Ectodermal cell (in vitro differentiated cells): ENCODE results near the gene LSR.

Experiments used
- H3K27ac ChIP-seq: 2 replicates; pipeline ENCODE4 v1.7.0; 2013; ENCODE audit warnings: mild to moderate bottlenecking, low read depth, low read length; ENCODE audit not compliant: insufficient read depth, poor library complexity, severe bottlenecking
- H3K27me3 ChIP-seq: 2 replicates; pipeline ENCODE4 v1.7.0; 2013; ENCODE audit warnings: mild to moderate bottlenecking, low read length; ENCODE audit not compliant: insufficient read depth, control insufficient read depth, poor library complexity, severe bottlenecking
- H3K36me3 ChIP-seq: one replicate; pipeline ENCODE4 v1.7.0; 2013; ENCODE audit warnings: low read length; ENCODE audit not compliant: control insufficient read depth, insufficient read depth
- H3K4me1 ChIP-seq: one replicate; pipeline ENCODE4 v1.7.0; 2013; ENCODE audit warnings: low read length; ENCODE audit not compliant: control insufficient read depth, insufficient read depth
- H3K4me3 ChIP-seq: 2 replicates; pipeline ENCODE4 v1.7.0; 2013; ENCODE audit warnings: low read depth, low read length, control low read depth; ENCODE audit not compliant: insufficient read depth
- H3K9me3 ChIP-seq: 2 replicates; pipeline ENCODE4 v1.7.0; 2013; ENCODE audit warnings: mild to moderate bottlenecking, low read length, moderate library complexity; ENCODE audit not compliant: control insufficient read depth
- WGBS, 2 experiments: methylation state at CpG; one replicate each; pipeline ENCODE4 v1.1.7; 2013; ENCODE audit warnings: missing lambda C conversion rate in 2 of 2; 5-methylcytosine and 5-hydroxymethylcytosine counted together

The LSR gene

DNA sequence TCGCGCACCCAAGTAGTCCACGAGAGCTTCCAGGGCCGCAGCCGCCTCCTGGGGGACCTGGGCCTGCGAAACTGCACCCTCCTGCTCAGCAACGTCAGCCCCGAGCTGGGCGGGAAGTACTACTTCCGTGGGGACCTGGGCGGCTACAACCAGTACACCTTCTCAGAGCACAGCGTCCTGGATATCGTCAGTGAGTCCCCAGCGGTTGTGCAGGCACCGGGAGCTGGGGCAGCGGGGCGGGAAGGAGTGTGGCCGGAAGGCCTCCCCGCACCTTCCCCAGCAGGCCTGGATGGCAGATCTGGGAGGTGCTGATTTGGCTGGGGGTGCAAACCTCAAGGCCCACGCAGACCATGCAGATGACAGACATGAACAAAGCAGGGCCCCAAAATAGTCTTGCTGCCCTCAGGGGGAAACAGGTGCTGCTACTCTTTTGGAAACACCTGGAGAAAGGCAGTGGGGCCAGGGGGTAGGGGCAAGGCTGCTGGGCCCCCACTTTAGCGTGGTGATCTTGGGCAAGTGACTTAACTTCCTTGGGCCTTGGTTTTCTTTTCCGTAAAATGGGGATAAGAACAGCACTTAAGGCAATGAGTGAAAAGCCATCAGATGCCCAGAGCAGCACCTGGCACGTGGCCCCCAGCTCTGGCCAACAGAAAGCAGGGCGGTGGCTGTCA is 47.1 kb downstream of the LSR start:
- Histone ChIP-seq H3K4me3 (no peak overlapping the region), H3K9me3 (no peaks in the 10 kb centered on the region), H3K36me3 (no peaks in the 10 kb centered on the region), H3K27me3 (no peaks in the 10 kb centered on the region), H3K27ac (no peak overlapping the region), H3K4me1 (peaks cover 12% of the 10 kb centered on the region)
- 74% methylated on average over 24 of the region's 24 CpGs for WGBS, 2 experiments

DNA sequence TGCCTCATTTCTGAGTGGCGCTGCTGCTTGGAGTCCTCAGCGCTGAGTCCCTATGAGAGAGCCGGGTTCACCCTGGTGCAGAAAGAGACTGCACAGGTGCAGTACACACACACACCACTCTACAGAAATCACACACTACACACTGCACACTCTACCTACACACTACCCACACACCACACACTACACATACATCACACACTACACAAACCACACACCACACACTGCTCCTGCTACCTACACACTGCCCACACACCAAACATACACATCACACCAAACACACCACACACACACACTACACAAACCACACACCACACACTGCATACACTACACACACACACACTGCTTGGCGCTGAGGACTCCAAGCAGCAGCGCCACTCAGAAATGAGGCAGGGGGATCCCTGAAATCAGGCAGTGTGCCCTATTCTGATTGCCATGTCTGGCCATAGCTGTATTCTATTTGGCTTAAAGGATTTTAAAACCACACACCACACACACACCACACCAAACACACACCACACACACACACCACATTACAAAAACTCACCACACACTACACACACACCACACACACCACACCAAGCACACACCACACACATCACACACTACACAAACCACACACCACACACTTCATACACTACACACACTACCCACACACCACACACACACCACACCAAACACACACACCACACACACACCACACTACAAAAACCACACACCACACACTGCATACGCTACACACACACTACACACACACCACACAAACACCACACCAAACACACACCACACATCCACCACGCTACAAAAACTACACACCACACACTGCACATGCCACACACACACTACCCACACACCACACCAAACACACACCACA is 48.1 kb downstream of the LSR start:
- Histone ChIP-seq H3K4me3 (no peak overlapping the region), H3K27ac (no peak overlapping the region), H3K27me3 (no peaks in the 10 kb centered on the region), H3K9me3 (no peaks in the 10 kb centered on the region), H3K36me3 (no peaks in the 10 kb centered on the region), H3K4me1 (peaks cover 9% of the 10 kb centered on the region)
- 82 to 84% methylated on average over 7 of the region's 7 CpGs for WGBS, 2 experiments

DNA sequence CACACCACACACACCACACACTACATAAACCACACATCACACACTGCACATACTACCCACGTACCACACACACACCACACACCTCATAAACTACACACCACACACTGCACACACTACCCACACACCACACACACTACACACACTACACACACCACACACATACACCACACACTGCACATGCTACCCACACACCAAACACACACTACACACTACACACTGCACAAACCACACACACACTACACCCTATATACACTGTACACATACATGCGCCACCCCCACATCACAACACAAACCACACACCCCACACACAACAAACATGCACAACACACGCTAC is 48.7 kb downstream of the LSR start:
- no peak overlapping the region for H3K27ac ChIP-seq
- no peaks in the 10 kb centered on the region for H3K36me3 ChIP-seq
- peaks cover 9% of the 10 kb centered on the region for H3K4me1 ChIP-seq
- H3K9me3 ChIP-seq: no peaks in the 10 kb centered on the region
- H3K27me3 ChIP-seq: no peaks in the 10 kb centered on the region
- WGBS, 2 experiments: 85 to 86% methylated on average over 3 of the region's 3 CpGs
- H3K4me3 ChIP-seq: no peak overlapping the region

- H3K27me3 ChIP-seq: no peaks in the 10 kb centered on the region
- no peaks in the 10 kb centered on the region for H3K36me3 ChIP-seq
- H3K9me3 ChIP-seq: no peaks in the 10 kb centered on the region
- peaks cover 9% of the 10 kb centered on the region for H3K4me1 ChIP-seq
- 85 to 90% methylated on average over 2 of the region's 2 CpGs for WGBS, 2 experiments
- H3K27ac ChIP-seq: no peak overlapping the region
- no peak overlapping the region for H3K4me3 ChIP-seq
These were observed 49.1 kb downstream of the LSR start for GRCh38 chr19:35297922-35298321.

DNA sequence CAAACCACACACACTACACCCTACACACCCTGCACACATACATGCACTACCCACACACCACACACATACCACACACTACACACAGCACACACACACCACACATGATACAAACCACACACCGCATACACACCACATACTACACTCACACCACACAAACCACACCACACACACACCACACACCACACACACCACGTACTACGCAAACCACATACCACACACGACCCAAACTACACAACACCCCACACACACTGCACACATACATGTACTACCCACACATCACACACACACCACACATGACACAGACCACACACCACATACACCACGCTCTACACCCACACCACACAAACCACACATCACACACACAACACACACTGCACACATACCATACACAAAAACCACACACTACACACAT is 49.8 kb downstream of the LSR start:
- Histone ChIP-seq H3K9me3 (no peaks in the 10 kb centered on the region), H3K4me1 (peaks cover 6% of the 10 kb centered on the region), H3K27me3 (no peaks in the 10 kb centered on the region), H3K4me3 (no peak overlapping the region), H3K36me3 (no peaks in the 10 kb centered on the region), H3K27ac (no peak overlapping the region)
- 89 to 92% methylated on average over 5 of the region's 5 CpGs for WGBS, 2 experiments

- H3K27ac ChIP-seq: no peak overlapping the region
These were observed 50.9 kb downstream of the LSR start for GRCh38 chr19:35299523-35300338.

GRCh38 chr19:35300339-35300649 is 51.5 kb downstream of the LSR start:
- H3K27ac ChIP-seq: no peak overlapping the region
- no peak overlapping the region for H3K4me3 ChIP-seq
- no peaks in the 10 kb centered on the region for H3K9me3 ChIP-seq
- H3K4me1 ChIP-seq: no peaks in the 10 kb centered on the region
- no peaks in the 10 kb centered on the region for H3K27me3 ChIP-seq
- H3K36me3 ChIP-seq: no peaks in the 10 kb centered on the region
- 94 to 96% methylated on average over 10 of the region's 10 CpGs for WGBS, 2 experiments

More at GRCh38 chr19:35299523-35300338, 50.9 kb downstream of the LSR start:
- H3K9me3 ChIP-seq: no peaks in the 10 kb centered on the region
- H3K4me3 ChIP-seq: no peak overlapping the region
- 86 to 90% methylated on average over 44 to 55 of the region's 55 CpGs for WGBS, 2 experiments
- H3K27me3 ChIP-seq: no peaks in the 10 kb centered on the region
- H3K4me1 ChIP-seq: no peaks in the 10 kb centered on the region
- no peaks in the 10 kb centered on the region for H3K36me3 ChIP-seq

DNA sequence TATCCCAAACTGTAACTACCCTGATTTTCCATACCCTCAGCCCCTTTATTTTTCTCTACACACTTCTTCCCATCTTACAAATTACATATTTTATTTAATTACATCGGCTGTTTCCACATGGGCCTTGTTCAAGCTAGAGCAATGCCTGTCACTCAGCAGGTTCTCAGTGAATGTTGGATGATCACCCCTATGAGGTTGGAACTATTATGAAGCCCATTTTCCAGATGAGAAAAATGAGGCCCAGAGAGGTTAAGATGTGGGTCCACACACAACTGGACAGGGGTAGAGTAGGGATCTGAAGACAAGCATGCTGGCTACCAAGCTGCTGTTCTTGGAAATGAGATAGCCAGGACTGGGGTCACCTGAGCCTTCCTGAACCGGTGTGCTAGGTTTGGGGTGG is 53.2 kb downstream of the LSR start:
- H3K36me3 ChIP-seq: no peaks in the 10 kb centered on the region
- no peaks in the 10 kb centered on the region for H3K9me3 ChIP-seq
- no peaks in the 10 kb centered on the region for H3K4me1 ChIP-seq
- WGBS, 2 experiments: 92 to 100% methylated on average over 2 of the region's 2 CpGs
- no peak overlapping the region for H3K27ac ChIP-seq
- H3K4me3 ChIP-seq: no peak overlapping the region
- H3K27me3 ChIP-seq: no peaks in the 10 kb centered on the region

- 88 to 89% methylated on average over 16 of the region's 16 CpGs for WGBS, 2 experiments
- Histone ChIP-seq H3K27ac (no peak overlapping the region), H3K9me3 (no peaks in the 10 kb centered on the region), H3K4me1 (no peaks in the 10 kb centered on the region), H3K4me3 (no peak overlapping the region), H3K36me3 (no peaks in the 10 kb centered on the region), H3K27me3 (no peaks in the 10 kb centered on the region)
These were observed 53.6 kb downstream of the LSR start for GRCh38 chr19:35302446-35302845.

- WGBS, 2 experiments: 91 to 94% methylated on average over 6 of the region's 6 CpGs
These were observed 54.6 kb downstream of the LSR start for GRCh38 chr19:35303357-35303915.

More at GRCh38 chr19:35303357-35303915, 54.6 kb downstream of the LSR start:
- no peak overlapping the region for H3K27ac ChIP-seq
- H3K27me3 ChIP-seq: no peaks in the 10 kb centered on the region
- H3K9me3 ChIP-seq: no peaks in the 10 kb centered on the region
- H3K4me1 ChIP-seq: no peaks in the 10 kb centered on the region
- H3K4me3 ChIP-seq: no peak overlapping the region
- H3K36me3 ChIP-seq: no peaks in the 10 kb centered on the region
